22Rv1 (cell line): ENCODE results near the gene COL16A1.

Source experiments
- ZFX ChIP-seq: fragments of 450-650 bp; IDR thresholded peaks from 2 replicates; pipeline ENCODE4 v1.6.1; 2017; ENCODE audit warnings: antibody characterized with exemption, borderline replicate concordance
- TF ChIP-seq, protein P1 (sequence below): fragments of 450-650 bp; IDR thresholded peaks from 2 replicates; pipeline ENCODE4 v1.5.1; 2017; ENCODE audit warnings: mild to moderate bottlenecking

DNA sequence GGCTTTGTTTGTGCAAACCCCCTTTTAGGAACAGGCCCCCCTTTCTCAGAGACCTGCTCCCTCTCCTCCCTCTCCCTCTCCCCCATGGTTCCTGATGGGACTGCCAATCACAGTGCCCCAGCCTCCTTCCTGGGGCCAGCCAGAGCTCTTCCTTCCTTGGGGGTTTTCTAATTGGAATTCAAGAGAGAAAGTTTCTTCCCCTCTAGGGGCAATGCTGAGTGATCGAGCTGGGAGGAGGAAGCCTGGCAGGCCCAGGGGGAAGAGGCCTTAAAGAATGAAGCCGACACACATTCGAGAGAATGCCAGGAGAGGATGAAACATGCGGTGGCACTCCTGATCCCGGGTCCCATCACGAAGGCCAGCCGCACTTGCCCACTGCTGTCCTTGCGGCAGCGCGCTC lies 21.3 kb upstream of the COL16A1 start:
- TF ChIP-seq, protein P1, sequence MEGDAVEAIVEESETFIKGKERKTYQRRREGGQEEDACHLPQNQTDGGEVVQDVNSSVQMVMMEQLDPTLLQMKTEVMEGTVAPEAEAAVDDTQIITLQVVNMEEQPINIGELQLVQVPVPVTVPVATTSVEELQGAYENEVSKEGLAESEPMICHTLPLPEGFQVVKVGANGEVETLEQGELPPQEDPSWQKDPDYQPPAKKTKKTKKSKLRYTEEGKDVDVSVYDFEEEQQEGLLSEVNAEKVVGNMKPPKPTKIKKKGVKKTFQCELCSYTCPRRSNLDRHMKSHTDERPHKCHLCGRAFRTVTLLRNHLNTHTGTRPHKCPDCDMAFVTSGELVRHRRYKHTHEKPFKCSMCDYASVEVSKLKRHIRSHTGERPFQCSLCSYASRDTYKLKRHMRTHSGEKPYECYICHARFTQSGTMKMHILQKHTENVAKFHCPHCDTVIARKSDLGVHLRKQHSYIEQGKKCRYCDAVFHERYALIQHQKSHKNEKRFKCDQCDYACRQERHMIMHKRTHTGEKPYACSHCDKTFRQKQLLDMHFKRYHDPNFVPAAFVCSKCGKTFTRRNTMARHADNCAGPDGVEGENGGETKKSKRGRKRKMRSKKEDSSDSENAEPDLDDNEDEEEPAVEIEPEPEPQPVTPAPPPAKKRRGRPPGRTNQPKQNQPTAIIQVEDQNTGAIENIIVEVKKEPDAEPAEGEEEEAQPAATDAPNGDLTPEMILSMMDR: no peak
- no peak for TF ChIP-seq ZFX
